Midbrain (tissue), 1 donor: Measurements from ENCODE around the gene PRPF4.
A peak's percentile ranks its signal among the peaks of the same experiment; 100 is the strongest.
"Not testable (repeated sequence)": the region's sequence is repeated elsewhere in the genome, so short reads cannot be mapped to it uniquely, and the experiment has no call there.

ENCODE experiments used
- DNase-seq: peaks from one replicate; lab custom pipeline; 2025; lab: John Stamatoyannopoulos, UW

Gene PRPF4

GRCh38 chr9:113275157-113276131 is at the start of gene PRPF4, which contains the start of gene CDC26:
PRPF4 (plus strand) TSS chr9:113275658; CDS start chr9:113275744, 86 bp downstream.
CDC26 (minus strand) TSS chr9:113275572; CDS start chr9:113272507, 3,065 bp downstream.
- peak; percentile 99 for DNase-seq

GRCh38 chr9:113227436-113227835 is 48.0 kb upstream of the PRPF4 start:
- no peak for DNase-seq

- no peak for DNase-seq
These were observed 47.3 kb upstream of the PRPF4 start for GRCh38 chr9:113228130-113228665.

GRCh38 chr9:113231701-113232100 is 43.8 kb upstream of the PRPF4 start:
- DNase-seq = no peak

GRCh38 chr9:113235701-113236255 is 39.7 kb upstream of the PRPF4 start:
- DNase-seq = not testable (repeated sequence)

- DNase-seq = no peak
These were observed 38.4 kb upstream of the PRPF4 start for GRCh38 chr9:113237026-113237425.

- DNase-seq = no peak
These were observed 37.1 kb upstream of the PRPF4 start for GRCh38 chr9:113238202-113238858.

- DNase-seq = no peak
These were observed 36.6 kb upstream of the PRPF4 start for GRCh38 chr9:113238859-113239232.

- DNase-seq = no peak
These were observed 34.3 kb upstream of the PRPF4 start for GRCh38 chr9:113241161-113241560.

GRCh38 chr9:113244556-113244955 is 30.9 kb upstream of the PRPF4 start:
- DNase-seq = no peak

- no peak for DNase-seq
These were observed 29.6 kb upstream of the PRPF4 start for GRCh38 chr9:113245894-113246293.

- DNase-seq = no peak
These were observed 28.5 kb upstream of the PRPF4 start for GRCh38 chr9:113246928-113247327.

GRCh38 chr9:113247640-113248039 is 27.8 kb upstream of the PRPF4 start:
- no peak for DNase-seq

- DNase-seq = not testable (repeated sequence)
These were observed 25.8 kb upstream of the PRPF4 start for GRCh38 chr9:113249661-113250060.

- no peak for DNase-seq
These were observed 24.7 kb upstream of the PRPF4 start for GRCh38 chr9:113250807-113251206.

- DNase-seq = no peak
These were observed 20.5 kb upstream of the PRPF4 start for GRCh38 chr9:113254991-113255390.

GRCh38 chr9:113255438-113255837 is 20.0 kb upstream of the PRPF4 start:
- DNase-seq = no peak

GRCh38 chr9:113257863-113258262 is 17.6 kb upstream of the PRPF4 start:
- no peak for DNase-seq

- DNase-seq = no peak
These were observed 17.2 kb upstream of the PRPF4 start for GRCh38 chr9:113258282-113258681.

- DNase-seq = no peak
These were observed 13.4 kb upstream of the PRPF4 start for GRCh38 chr9:113261917-113262671.

GRCh38 chr9:113266174-113266573 is 9.3 kb upstream of the PRPF4 start:
- no peak for DNase-seq
